ENCODE data around the gene FREM1.

FREM1 gene

GRCh38 chr9:14760060-14760459 is 150.2 kb downstream of the FREM1 start:
- no peak for DNase-seq (ENCODE audit: low spot score)

- DNase-seq (ENCODE audit: low spot score): no peak
Observed at GRCh38 chr9:14756291-14756690, 153.9 kb downstream of the FREM1 start.

- no peak for DNase-seq (ENCODE audit: low spot score)
Observed at GRCh38 chr9:14752871-14753270, 157.4 kb downstream of the FREM1 start.

GRCh38 chr9:14752271-14752670 is 158.0 kb downstream of the FREM1 start:
- DNase-seq (ENCODE audit: low spot score): no peak

GRCh38 chr9:14750821-14751220 is 159.4 kb downstream of the FREM1 start:
- no peak for DNase-seq (ENCODE audit: low spot score)

- DNase-seq (ENCODE audit: low spot score): no peak
Observed at GRCh38 chr9:14749741-14750211, 160.5 kb downstream of the FREM1 start.

GRCh38 chr9:14748373-14748772 is 161.9 kb downstream of the FREM1 start:
- no peak for DNase-seq (ENCODE audit: low spot score)

- no peak for DNase-seq (ENCODE audit: low spot score)
Observed at GRCh38 chr9:14747111-14747510, 163.1 kb downstream of the FREM1 start.

- no peak for DNase-seq (ENCODE audit: low spot score)
Observed at GRCh38 chr9:14746626-14747025, 163.6 kb downstream of the FREM1 start.

GRCh38 chr9:14744768-14745167 is 165.5 kb downstream of the FREM1 start:
- no peak for DNase-seq (ENCODE audit: low spot score)

GRCh38 chr9:14741369-14741768 is 168.9 kb downstream of the FREM1 start:
- DNase-seq (ENCODE audit: low spot score): no peak

GRCh38 chr9:14733133-14733532 is 177.1 kb downstream of the FREM1 start:
- no peak for DNase-seq (ENCODE audit: low spot score)

GRCh38 chr9:14731294-14731981 is 178.8 kb downstream of the FREM1 start:
- DNase-seq (ENCODE audit: low spot score): no peak

GRCh38 chr9:14730461-14730898 is 179.7 kb downstream of the FREM1 start:
- no peak for DNase-seq (ENCODE audit: low spot score)

- no peak for DNase-seq (ENCODE audit: low spot score)
Observed at GRCh38 chr9:14723301-14723700, 186.9 kb downstream of the FREM1 start.

GRCh38 chr9:14722391-14723035 is 187.7 kb downstream of the FREM1 start, which contains the start of gene CER1:
TSS of gene CER1 (minus strand) at chr9:14722733. CDS start at chr9:14722672, 61 bp downstream.
- DNase-seq (ENCODE audit: low spot score): no peak

GRCh38 chr9:14719231-14719923 is 190.9 kb downstream of the FREM1 start:
- no peak for DNase-seq (ENCODE audit: low spot score)

GRCh38 chr9:14715102-14715501 is 195.1 kb downstream of the FREM1 start:
- DNase-seq (ENCODE audit: low spot score): no peak

- no peak for DNase-seq (ENCODE audit: low spot score)
Observed at GRCh38 chr9:14713187-14713767, 197.0 kb downstream of the FREM1 start.

GRCh38 chr9:14710804-14711203 is 199.4 kb downstream of the FREM1 start:
- no peak for DNase-seq (ENCODE audit: low spot score)

- no peak for DNase-seq (ENCODE audit: low spot score)
Observed at GRCh38 chr9:14706530-14707140, 203.6 kb downstream of the FREM1 start.

- DNase-seq (ENCODE audit: low spot score): no peak
Observed at GRCh38 chr9:14705079-14705478, 205.1 kb downstream of the FREM1 start.

All from germinal center (tissue), 1 donor.